ENCODE data around the gene PXDC1. TPM values are rescaled to one million over a fixed set of nuclear protein-coding genes. Genes with fewer than 3 reads are reported as not detected.
"Not testable (repeated sequence)": the region's sequence is repeated elsewhere in the genome, so short reads cannot be mapped to it uniquely, and the experiment has no call there.

The PXDC1 gene
- total and polyA plus RNA-seq, 2 donors = 26.6 to 57.1 TPM

DNA sequence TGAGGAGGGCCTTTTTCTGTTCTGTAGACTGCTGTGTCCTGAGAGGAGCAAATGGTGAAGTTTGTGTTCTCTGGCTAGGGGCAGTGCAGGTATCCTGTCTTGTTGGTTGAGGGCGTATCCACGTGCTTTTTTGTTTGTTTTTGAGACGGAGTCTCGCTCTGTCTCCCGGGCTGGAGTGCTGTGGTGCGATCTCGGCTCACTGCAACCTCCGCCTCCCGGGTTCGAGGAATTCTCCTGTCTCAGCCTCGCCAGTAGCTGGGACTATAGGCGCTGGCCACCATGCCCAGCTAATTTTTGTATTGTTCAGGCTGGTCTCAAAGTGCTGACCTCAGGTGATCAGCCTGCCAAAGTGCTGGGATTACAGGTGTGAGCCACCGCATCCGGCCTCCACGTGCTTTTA, 10.8 kb upstream of the PXDC1 start:
- H3K27ac ChIP-seq (ENCODE audit: low read depth) = no peak overlapping the region
- no peak overlapping the region for H3K4me3 ChIP-seq (ENCODE audit: low read depth, low read length)
- H3K4me1 ChIP-seq (ENCODE audit: insufficient read depth) = no peaks in the 10 kb centered on the region
- H3K36me3 ChIP-seq (ENCODE audit: insufficient read depth) = no peaks in the 10 kb centered on the region
- 90% methylated on average over 15 of the region's 15 CpGs for WGBS
- DNase-seq (ENCODE audit: extremely low spot score) = no peak

DNA sequence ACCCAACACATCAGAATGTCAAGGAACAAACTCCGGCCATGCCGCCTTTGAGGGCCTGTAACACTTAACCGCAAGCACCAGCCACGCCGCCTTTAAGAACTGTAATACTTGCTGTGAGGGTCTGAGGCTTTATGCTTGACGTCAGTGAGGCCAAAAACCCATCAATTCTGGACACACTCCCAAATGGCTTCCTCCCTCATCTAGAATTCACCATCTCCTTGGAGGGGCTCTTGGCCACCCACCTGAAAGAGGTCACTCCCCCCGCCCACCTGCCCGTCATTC, 10.4 kb upstream of the PXDC1 start:
- DNase-seq (ENCODE audit: extremely low spot score) = no peak
- H3K27ac ChIP-seq (ENCODE audit: low read depth) = no peak overlapping the region
- no peak overlapping the region for H3K4me3 ChIP-seq (ENCODE audit: low read depth, low read length)
- WGBS = 96% methylated on average over 8 of the region's 8 CpGs
- no peaks in the 10 kb centered on the region for H3K4me1 ChIP-seq (ENCODE audit: insufficient read depth)
- no peaks in the 10 kb centered on the region for H3K36me3 ChIP-seq (ENCODE audit: insufficient read depth)

DNA sequence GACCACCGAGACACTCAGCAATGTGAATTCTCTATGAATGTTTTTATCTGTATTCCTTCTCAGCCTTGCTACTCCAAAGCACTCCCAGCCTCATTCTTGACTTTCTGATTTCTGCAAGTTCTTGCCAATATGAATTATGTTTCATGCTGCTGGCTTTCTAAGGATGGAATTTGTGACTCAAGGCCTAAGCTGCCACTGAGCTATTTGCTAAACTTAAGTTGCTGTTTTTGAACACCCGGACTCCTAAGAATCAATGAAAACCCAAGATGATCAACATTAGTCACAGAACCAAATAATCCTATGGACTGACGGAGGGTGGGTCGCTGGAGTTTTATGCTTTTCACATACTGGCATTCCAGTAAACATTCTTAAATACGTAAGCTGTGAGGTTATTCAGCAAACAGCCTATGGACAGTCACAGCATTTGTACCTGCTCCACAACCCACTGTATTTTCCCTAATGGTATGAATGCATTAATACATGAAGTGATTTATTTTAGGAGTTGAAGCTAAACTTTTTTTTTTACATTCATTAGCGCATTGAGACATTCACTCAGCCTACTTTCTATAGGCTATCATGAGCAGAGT, 8.2 kb upstream of the PXDC1 start:
- Histone ChIP-seq H3K36me3 (ENCODE audit: insufficient read depth) (no peaks in the 10 kb centered on the region), H3K4me3 (ENCODE audit: low read depth, low read length) (no peak overlapping the region), H3K27ac (ENCODE audit: low read depth) (no peak overlapping the region), H3K4me1 (ENCODE audit: insufficient read depth) (no peaks in the 10 kb centered on the region)
- WGBS = 51% methylated on average over 6 of the region's 6 CpGs
- DNase-seq (ENCODE audit: extremely low spot score) = no peak

DNA sequence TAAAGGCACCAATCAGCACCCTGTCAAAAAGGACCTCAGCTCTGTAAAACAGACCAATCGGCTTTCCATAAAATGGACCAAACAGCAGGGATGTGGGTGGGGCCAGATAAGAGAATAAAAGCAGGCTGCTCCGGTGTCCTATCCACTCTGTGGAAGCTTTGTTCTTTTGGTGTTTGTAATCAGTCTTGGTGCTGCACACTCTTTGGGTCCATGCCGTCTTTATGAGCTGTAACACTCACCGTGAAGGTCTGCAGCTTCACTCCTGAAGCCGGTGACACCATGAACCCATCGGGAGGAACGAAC, 7.3 kb upstream of the PXDC1 start:
- 78% methylated on average over 7 of the region's 7 CpGs for WGBS
- no peak overlapping the region for H3K27ac ChIP-seq (ENCODE audit: low read depth)

DNA sequence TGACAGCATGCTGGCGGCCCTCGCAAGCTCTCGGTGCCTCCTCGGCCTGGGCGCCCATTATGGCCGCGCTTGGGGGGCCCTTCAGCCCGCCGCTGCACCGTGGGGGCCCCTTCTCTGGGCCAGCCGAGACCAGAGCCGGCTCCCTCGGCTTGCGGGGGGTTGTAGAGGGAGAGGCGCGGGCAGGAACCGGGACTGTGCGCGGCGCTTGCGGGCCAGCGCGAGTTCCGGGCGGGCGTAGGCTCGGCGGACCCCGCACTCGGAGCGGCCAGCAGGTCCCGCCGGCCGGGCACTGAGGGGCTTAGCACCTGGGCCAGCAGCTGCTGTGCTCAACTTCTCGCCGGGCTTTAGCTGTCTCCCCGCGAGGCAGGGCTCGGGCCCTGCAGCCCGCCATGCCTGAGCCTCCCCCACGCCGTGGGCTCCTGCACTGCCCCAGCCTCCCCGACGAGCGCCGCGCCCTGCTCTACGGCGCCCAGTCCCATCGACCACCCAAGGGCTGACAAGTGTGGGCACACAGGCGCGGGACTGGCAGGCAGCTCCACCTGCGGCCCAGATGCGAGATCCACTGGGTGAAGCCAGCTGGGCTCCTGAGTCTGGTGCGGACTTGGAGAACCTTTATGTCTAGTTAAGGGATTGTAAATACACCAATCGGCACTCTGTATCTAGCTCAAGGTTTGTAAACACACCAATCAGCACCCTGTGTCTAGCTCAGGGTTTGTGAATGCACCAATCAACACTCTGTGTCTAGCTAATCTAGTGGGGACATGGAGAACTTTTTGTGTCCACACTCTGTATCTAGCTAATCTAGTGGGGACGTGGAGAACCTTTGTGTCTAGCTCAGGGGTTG, 6.7 kb upstream of the PXDC1 start:
- 98% methylated on average over 57 of the region's 57 CpGs for WGBS
- not testable (repeated sequence) for H3K4me1 ChIP-seq (ENCODE audit: insufficient read depth); DNase-seq (ENCODE audit: extremely low spot score); H3K36me3 ChIP-seq (ENCODE audit: insufficient read depth); H3K4me3 ChIP-seq (ENCODE audit: low read depth, low read length); H3K27ac ChIP-seq (ENCODE audit: low read depth)

More for the DNA sequence above, 7.3 kb upstream of the PXDC1 start:
- DNase-seq (ENCODE audit: extremely low spot score) = no peak
- Histone ChIP-seq H3K4me1 (ENCODE audit: insufficient read depth) (no peaks in the 10 kb centered on the region), H3K4me3 (ENCODE audit: low read depth, low read length) (no peak overlapping the region), H3K36me3 (ENCODE audit: insufficient read depth) (no peaks in the 10 kb centered on the region)

DNA sequence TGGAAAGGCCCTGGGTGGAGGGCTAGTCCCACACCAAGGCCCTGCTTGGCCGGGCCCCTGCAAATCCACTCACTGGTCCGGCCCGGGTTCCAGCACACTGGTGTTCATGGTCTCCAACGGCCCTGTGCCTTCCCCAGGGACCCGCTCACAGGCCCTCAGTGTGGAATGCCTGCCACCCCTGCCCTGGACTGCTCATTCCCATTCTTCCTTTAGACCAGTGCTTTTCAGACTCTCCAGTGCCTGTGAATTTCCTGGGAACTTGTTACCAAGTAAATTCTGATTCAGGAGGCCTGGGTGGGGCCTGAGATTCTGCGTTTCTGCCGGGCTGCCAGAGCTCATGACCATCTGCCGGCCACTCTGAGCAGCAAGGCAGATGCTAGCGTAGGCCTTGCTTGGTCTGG, 5.7 kb upstream of the PXDC1 start:
- Histone ChIP-seq H3K27ac (ENCODE audit: low read depth) (no peak overlapping the region), H3K36me3 (ENCODE audit: insufficient read depth) (no peaks in the 10 kb centered on the region), H3K4me1 (ENCODE audit: insufficient read depth) (no peaks in the 10 kb centered on the region), H3K4me3 (ENCODE audit: low read depth, low read length) (no peak overlapping the region)
- no peak for DNase-seq (ENCODE audit: extremely low spot score)
- 87% methylated on average over 9 of the region's 9 CpGs for WGBS

DNA sequence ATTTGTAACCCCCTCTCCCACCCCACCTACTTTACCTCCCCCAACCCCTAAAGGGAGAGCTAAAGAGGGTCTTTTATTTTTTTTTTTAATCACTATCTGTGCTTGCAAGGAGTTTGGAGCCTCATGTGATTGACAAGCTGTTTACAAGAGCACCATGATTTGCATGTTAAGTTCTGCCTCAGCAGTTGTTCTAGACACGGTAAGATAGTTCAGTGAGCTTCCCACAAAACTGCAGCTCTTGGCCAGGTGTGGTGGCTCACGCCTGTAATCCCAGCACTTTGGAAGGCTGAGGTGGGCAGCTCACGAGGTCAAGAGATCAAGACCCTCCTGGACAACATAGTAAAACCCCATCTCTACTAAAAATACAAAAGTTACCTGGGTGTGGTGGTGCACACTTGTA, 5.0 kb upstream of the PXDC1 start:
- no peak overlapping the region for H3K4me3 ChIP-seq (ENCODE audit: low read depth, low read length)
- WGBS = 76% methylated on average over 3 of the region's 3 CpGs
- H3K4me1 ChIP-seq (ENCODE audit: insufficient read depth) = no peaks in the 10 kb centered on the region
- DNase-seq (ENCODE audit: extremely low spot score) = no peak
- no peak overlapping the region for H3K27ac ChIP-seq (ENCODE audit: low read depth)
- no peaks in the 10 kb centered on the region for H3K36me3 ChIP-seq (ENCODE audit: insufficient read depth)

DNA sequence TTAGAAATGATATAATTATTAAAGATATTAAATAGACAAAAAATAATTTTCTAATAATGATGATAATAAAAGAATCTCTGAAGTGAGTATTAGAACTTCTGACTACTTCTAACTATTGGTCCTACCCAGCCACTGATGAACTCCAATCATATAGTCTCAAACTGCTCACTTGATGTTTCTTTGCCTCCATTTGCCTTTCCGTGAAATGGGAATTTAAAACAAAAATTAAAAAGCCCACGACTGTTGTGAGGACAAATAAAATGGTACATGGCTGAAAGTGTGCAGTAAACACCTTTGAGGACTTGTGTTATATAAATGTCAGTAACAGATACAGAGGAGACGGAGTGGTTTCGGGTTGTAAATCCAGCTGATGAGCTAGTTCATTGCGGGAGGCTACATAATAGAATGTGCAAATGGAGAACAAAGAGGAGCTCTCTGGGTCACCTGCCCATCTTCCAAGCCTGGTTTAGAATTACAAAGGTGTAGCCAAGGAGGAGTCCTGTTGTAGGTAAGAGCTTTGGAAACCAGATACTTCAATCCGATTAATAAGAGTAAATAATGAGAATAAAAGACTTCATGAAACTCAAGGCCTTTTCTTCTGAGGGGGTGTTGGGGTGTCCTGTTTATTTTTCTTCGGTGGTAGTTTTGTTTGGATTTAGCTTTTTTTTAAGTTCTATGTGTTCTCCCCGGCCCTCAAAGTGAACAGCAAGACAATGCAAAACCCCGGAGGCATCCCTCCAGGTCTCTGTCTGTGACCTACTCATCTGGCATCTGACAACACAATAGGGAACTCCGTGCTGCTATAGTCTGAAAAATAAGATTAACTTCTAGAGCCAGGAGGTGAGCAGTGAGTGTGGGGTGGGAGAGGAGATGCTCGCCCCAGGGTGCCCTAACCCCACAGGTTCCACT, 4.4 kb upstream of the PXDC1 start:
- WGBS = 61% methylated on average over 11 of the region's 11 CpGs

DNA sequence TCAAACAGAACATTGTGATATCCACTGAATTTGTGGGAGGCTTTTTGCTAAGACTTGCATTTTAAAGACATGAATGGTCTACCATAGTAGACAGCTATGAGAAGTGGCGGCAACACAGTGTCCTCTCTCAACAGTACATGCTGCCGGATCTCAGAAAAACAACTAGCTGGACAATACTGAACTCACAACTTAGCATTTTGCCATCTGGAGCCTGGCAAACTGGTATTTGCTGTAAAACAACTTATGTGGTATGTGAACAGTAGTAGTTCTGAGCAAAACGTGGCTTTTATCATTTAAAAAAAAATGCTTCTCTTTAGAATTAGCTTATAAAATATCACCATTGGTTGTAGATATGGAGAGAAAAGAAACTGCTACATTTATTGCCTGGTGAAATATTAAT, 3.3 kb upstream of the PXDC1 start:
- WGBS = 81% methylated on average over 3 of the region's 3 CpGs
- no peaks in the 10 kb centered on the region for H3K4me1 ChIP-seq (ENCODE audit: insufficient read depth)
- H3K4me3 ChIP-seq (ENCODE audit: low read depth, low read length) = no peak overlapping the region
- no peak for DNase-seq (ENCODE audit: extremely low spot score)
- H3K36me3 ChIP-seq (ENCODE audit: insufficient read depth) = no peaks in the 10 kb centered on the region
- H3K27ac ChIP-seq (ENCODE audit: low read depth) = no peak overlapping the region

More for the DNA sequence above, 4.4 kb upstream of the PXDC1 start:
- no peak overlapping the region for H3K27ac ChIP-seq (ENCODE audit: low read depth)
- no peaks in the 10 kb centered on the region for H3K36me3 ChIP-seq (ENCODE audit: insufficient read depth)
- no peak for DNase-seq (ENCODE audit: extremely low spot score)
- no peak overlapping the region for H3K4me3 ChIP-seq (ENCODE audit: low read depth, low read length)
- H3K4me1 ChIP-seq (ENCODE audit: insufficient read depth) = no peaks in the 10 kb centered on the region

DNA sequence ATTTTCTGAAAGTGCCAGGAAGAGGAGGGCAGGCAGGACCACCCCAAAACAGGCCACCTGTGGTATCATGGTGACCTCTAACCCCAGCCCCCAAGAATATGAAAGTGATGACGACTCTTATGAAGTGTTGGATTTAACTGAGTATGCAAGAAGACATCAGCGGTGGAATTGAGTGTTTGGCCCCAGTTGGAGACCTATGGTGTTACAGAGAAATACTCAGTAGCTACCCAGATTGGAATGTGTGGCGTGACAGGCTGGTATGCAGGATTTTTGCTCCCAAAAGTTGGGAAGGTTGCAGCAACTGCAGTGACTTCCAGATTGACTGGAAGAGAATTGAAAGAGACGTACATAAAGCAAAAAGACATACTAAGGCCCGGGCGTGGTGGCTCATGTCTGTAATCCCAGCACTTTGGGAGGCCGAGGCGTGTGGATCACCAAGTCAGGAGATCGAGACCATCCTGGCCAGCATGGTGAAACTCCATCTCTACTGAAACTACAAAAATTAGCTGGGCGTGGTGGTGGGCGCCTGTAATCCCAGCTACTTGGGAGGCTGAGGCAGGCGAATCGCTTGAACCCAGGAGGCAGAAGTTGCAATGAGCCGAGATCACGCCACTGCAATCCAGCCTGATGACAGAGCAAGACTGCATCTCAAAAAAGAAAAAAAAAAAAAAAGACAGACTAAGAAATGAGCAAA, 2.7 kb upstream of the PXDC1 start:
- 96% methylated on average over 15 of the region's 15 CpGs for WGBS
- H3K4me1 ChIP-seq (ENCODE audit: insufficient read depth); H3K36me3 ChIP-seq (ENCODE audit: insufficient read depth); H3K27ac ChIP-seq (ENCODE audit: low read depth); DNase-seq (ENCODE audit: extremely low spot score); H3K4me3 ChIP-seq (ENCODE audit: low read depth, low read length): not testable (repeated sequence)

DNA sequence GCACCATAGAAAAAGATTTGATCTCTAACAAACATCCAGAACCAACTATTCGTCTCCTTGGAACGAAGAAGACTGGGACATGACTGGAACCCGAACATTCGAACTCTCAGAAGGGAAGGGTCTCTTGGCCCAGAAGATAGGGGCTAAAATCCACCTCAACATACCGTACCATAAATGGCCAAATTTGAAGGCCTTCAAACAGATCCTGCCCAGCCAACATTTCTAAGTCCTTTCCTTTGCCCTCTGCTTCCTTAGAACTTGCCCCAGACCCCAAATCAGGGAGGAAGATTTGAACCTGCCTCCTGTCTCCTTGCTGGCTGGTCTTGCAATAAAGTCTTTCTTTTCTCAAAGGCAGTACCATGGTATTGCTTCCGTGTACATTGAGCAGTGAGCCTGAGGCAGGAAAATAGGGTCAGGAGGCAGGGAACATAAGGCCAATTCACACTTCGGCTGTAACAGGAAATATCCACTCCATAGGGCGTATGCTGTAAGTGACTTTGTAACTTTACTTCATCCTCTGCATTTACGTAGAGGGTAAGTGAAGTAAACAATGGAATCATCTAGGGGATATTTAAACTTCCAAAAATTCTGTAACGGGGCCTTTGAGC, 1.8 kb upstream of the PXDC1 start:
- Histone ChIP-seq H3K36me3 (ENCODE audit: insufficient read depth) (no peaks in the 10 kb centered on the region), H3K4me1 (ENCODE audit: insufficient read depth) (no peaks in the 10 kb centered on the region), H3K4me3 (ENCODE audit: low read depth, low read length) (no peak overlapping the region), H3K27ac (ENCODE audit: low read depth) (no peak overlapping the region)
- DNase-seq (ENCODE audit: extremely low spot score) = no peak
- WGBS = 80% methylated on average over 10 of the region's 10 CpGs

DNA sequence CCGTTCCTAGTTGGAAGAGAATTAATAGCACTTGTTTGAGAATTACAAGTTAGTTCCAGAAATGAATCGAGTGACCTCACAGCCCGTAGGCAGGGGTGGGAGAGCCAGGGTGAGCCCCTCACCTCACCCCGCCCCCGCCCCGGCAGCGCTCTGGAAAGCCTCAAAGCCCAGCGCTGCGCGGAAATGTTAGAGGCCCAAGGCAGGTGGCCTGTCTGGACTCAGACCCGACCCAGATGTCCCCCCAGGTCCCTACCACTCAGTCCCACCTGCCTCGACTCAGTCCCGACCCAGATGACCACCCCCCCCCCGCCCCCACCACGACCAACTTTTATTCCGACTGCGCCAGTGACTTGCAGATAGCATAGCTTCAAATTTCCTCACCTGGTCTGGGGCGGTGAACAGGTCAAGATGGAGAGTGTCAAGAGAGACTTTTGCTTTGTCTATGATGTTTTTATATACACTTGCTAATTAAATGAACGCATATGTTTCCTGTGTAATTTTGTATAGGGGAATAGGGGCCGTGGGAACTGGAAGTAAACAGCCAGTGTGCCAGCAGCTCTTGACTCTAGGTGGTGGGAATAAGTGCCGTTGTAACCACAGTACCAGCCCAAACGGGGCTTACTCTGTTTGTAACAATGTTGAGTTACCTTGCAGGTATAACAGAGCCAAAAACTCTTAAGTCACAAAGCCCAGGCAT, 1.2 kb upstream of the PXDC1 start:
- H3K36me3 ChIP-seq (ENCODE audit: insufficient read depth) = no peaks in the 10 kb centered on the region
- peak overlapping the region; percentile 82 for H3K27ac ChIP-seq (ENCODE audit: low read depth)
- 29% methylated on average over 22 of the region's 22 CpGs for WGBS
- H3K4me3 ChIP-seq (ENCODE audit: low read depth, low read length) = peak overlapping the region; percentile 76
- no peak for DNase-seq (ENCODE audit: extremely low spot score)
- no peaks in the 10 kb centered on the region for H3K4me1 ChIP-seq (ENCODE audit: insufficient read depth)

Measured in urinary bladder (tissue), 4 donors.